ENCODE measurements around the gene EML1.

The EML1 gene

GRCh38 chr14:99971941-99972747 lies 178.9 kb downstream of the EML1 start:
- peak; percentile 30 for DNase-seq

DNA sequence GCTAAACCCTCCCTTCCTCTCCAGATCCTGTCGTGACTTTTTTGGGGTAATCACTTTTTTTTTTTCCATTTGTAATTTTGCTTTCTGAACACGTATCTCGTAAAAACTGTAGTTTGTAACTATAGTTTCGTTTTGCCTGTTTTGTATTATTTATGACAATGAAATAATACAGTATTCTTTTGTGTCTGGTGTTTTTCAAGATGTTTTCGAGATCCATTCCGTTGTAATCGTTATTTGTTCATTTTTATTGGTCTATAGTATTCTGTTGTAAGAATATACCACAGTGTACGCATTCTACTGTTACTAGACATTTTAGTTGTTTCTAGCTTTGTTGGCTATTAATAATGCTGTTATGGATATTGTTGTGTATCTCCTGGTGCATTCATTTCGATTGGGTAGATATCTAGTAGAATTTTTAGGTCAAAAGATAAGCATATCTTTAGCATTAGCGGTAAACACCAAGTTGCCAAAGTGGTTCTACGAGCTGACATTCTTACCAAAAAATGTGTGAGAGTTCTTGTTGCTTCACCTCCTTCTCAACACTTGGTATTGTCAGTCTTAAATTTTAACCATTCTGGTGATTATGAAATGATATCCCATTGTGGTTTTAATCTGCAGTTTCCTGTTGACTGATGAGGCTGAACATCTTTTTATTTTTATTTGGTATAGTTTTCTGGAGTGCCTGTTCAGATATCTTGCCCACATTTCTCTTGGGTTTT lies 179.7 kb downstream of the EML1 start:
- DNase-seq: no peak

- no peak for DNase-seq
These were observed 182.0 kb downstream of the EML1 start for GRCh38 chr14:99975190-99975589.

DNA sequence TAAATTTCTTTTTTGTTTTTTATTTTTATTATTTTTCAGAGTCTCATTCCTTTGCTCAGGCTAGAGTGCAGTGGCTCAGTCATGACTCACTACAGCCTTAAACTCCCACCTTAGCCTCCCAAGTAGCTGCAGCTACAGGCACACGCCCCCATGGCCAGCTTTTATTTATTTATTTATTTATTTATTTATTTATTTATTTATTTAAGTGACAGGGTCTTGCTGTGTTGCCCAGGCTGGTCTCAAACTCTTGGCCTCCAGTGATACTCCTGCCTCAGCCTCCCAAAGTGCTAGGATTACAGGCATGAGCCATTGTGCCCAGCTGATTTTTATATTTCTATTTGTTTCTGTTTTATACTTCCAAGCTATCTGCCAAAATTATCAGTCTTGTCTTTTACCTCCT lies 182.8 kb downstream of the EML1 start:
- DNase-seq: no peak

DNA sequence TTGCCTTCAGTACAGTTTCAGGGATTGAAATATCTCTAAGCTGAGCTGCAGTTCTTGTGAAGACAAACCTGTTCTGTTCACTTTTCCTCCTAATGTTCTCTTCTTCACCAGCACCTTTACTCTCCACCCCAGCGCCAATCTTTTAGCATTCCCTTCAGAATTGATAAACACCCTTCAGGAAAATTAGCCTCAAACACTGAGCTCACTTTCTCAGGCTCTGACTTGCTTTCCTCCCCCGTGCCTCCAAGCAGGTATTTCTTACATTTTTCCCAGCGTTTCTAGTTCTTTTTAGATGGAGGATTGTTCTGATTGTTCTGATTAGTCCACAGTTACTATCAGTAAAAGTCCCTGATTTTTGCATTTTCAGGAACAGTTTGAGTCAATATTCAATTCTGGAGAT lies 183.5 kb downstream of the EML1 start:
- DNase-seq: no peak

- DNase-seq: no peak
These were observed 187.1 kb downstream of the EML1 start for GRCh38 chr14:99980299-99980698.

DNA sequence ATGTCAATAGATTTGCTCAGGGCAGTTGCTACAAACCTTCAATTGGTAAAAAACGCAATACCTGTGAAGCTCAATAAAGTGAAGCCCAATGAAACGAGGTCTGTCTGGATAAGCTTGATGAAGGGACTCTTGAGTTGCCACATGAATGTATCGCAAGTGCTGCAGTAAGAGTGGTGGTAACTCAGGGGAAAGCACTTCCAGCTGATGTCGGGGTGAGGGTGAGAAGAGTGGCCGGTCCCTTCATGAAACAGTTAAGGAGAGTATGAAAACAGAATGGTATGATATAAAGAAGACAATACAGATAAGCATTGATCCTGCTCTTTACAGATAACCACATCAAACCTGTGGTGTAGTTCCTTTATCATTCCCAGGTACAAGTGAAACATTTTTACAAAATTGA lies 188.6 kb downstream of the EML1 start:
- no peak for DNase-seq

DNA sequence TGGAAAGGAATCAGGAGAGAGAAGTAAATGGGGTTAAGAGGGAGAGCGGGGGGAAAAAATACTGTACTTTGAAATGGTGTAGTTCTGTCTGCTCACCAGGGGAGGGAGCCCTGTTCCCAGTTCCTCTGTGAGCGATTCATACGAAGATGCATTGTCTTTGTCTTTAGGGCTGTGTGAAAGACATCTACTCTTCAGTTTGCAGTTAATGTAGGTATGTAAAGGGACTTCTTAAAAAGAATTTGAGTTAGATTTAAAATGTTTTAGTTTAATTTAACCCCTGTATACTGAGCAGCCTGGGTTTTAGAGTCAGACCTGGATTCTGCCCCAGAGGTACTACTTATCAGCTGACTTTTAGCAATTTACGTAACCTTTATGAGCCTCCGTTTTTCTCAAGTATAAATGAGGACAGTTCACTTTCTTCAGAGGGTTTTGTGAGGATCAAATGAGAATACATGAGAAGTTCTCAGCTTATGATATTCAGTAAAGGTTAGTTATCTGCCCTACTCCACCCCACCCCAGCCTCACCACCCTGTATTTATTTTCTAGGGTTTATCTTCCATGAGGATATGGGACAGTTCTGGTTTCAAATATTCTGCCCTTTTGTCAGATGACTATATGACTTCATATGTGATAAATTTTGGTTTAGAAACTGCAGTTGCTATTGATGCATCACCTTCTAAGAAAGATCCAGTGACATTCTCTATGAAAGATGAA lies 189.5 kb downstream of the EML1 start:
- peak; percentile 80 for DNase-seq

DNA sequence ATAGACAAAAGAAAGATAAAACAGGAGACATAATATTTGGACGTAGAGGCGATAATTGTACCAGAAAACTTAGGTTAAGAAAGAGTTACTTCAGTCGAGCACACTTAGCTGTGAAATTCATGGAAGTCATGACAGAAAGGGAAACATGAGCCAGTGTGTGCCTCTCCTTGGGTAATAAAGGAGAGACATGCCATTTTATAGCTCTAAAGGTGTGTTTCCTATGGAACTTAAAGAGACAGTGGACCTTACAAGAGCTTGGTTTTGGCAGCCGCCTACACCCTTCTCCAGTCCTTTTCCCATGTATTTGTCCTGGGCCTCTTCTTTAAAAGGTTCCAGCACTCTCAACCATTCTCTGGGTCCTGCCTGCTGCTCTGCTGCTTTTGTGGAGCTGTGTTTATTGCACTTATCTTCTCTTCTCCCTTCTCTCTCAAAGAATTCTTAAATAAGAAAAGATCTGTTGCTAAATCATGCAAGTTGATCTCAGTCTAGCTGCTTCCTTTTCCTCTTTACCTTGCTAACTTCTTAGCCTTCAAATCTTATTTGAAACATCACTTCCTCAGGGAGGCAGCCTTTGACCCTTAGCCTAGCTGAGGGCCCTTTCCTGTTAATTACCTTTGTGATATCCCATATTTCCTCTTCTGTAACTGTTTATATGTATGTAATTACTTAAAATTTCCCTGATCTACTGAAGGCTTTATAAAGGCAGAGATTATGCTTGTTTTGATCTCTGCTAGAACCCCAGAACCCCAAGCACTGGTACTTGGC lies 190.2 kb downstream of the EML1 start:
- no peak for DNase-seq

GRCh38 chr14:99984036-99984435 lies 190.8 kb downstream of the EML1 start:
- DNase-seq: no peak

- DNase-seq: no peak
These were observed 193.2 kb downstream of the EML1 start for GRCh38 chr14:99986396-99986795.

GRCh38 chr14:99989032-99989431 lies 195.8 kb downstream of the EML1 start:
- DNase-seq: no peak

- DNase-seq: no peak
These were observed 197.3 kb downstream of the EML1 start for GRCh38 chr14:99990268-99991170.

- DNase-seq: no peak
These were observed 198.1 kb downstream of the EML1 start for GRCh38 chr14:99991331-99991730.

Measured in NCI-H1105 treated with DMSO at 0.1 percent for 48 hours (cell line).